Effector CD8-positive, alpha-beta T cell (primary cell): Measurements from ENCODE around the gene SORCS1.

ENCODE experiments used
- DNase-seq: peaks from one replicate; lab custom pipeline; 2025; lab: John Stamatoyannopoulos, UW

SORCS1 gene

GRCh38 chr10:107104026-107104652 lies 60.4 kb downstream of the SORCS1 start:
- DNase-seq: no peak

GRCh38 chr10:107103174-107104025 lies 61.1 kb downstream of the SORCS1 start:
- DNase-seq: no peak

GRCh38 chr10:107098326-107098725 lies 66.2 kb downstream of the SORCS1 start:
- no peak for DNase-seq

- DNase-seq: no peak
These were observed 69.5 kb downstream of the SORCS1 start for GRCh38 chr10:107094824-107095522.

- DNase-seq: no peak
These were observed 72.2 kb downstream of the SORCS1 start for GRCh38 chr10:107092321-107092720.

- DNase-seq: no peak
These were observed 73.4 kb downstream of the SORCS1 start for GRCh38 chr10:107091126-107091525.

GRCh38 chr10:107085665-107086525 lies 78.6 kb downstream of the SORCS1 start:
- no peak for DNase-seq

GRCh38 chr10:107083388-107084009 lies 81.0 kb downstream of the SORCS1 start:
- no peak for DNase-seq

GRCh38 chr10:107081644-107082043 lies 82.9 kb downstream of the SORCS1 start:
- no peak for DNase-seq

GRCh38 chr10:107075117-107075516 lies 89.4 kb downstream of the SORCS1 start:
- no peak for DNase-seq

- no peak for DNase-seq
These were observed 91.7 kb downstream of the SORCS1 start for GRCh38 chr10:107072786-107073185.

GRCh38 chr10:107072028-107072427 lies 92.5 kb downstream of the SORCS1 start:
- DNase-seq: no peak

- DNase-seq: no peak
These were observed 93.2 kb downstream of the SORCS1 start for GRCh38 chr10:107071301-107071700.

- no peak for DNase-seq
These were observed 96.7 kb downstream of the SORCS1 start for GRCh38 chr10:107067843-107068242.

- no peak for DNase-seq
These were observed 100.4 kb downstream of the SORCS1 start for GRCh38 chr10:107064075-107064474.

- DNase-seq: no peak
These were observed 104.6 kb downstream of the SORCS1 start for GRCh38 chr10:107059872-107060271.

- DNase-seq: no peak
These were observed 105.3 kb downstream of the SORCS1 start for GRCh38 chr10:107059068-107059804.

- DNase-seq: no peak
These were observed 106.2 kb downstream of the SORCS1 start for GRCh38 chr10:107058331-107058730.

GRCh38 chr10:107056182-107056581 lies 108.3 kb downstream of the SORCS1 start:
- DNase-seq: no peak

- no peak for DNase-seq
These were observed 109.9 kb downstream of the SORCS1 start for GRCh38 chr10:107054469-107055156.
